Mucosa of descending colon (tissue), 3 donors: ENCODE data around the gene RBM20. TPM values are rescaled to one million over a fixed set of nuclear protein-coding genes. Genes with fewer than 3 reads are reported as not detected.
A peak's percentile ranks its signal among the peaks of the same experiment; 100 is the strongest.

Source experiments
- ATAC-seq: fragments of 200-7000 bp; cut with Tn5 transposase; one replicate; pipeline ENCODE4 v1.9.1; 2020; ENCODE audit warnings: mild to moderate bottlenecking, moderate library complexity
- DNase-seq, 3 donors: peaks; one replicate each; pipeline ENCODE4 v3.0.0-alpha.2; 2020
- H3K36me3 ChIP-seq: fragments of 200-600 bp; one replicate; pipeline ENCODE4 v1.8.0; 2021; ENCODE audit warnings: low read depth, mild to moderate bottlenecking
- H3K4me1 ChIP-seq: fragments of 200-600 bp; one replicate; pipeline ENCODE4 v1.8.0; 2021; ENCODE audit warnings: low read depth, mild to moderate bottlenecking
- H3K4me3 ChIP-seq: fragments of 200-600 bp; one replicate; pipeline ENCODE4 v1.8.0; 2021; ENCODE audit warnings: mild to moderate bottlenecking
- H3K9me3 ChIP-seq: fragments of 200-600 bp; one replicate; pipeline ENCODE4 v1.8.0; 2021; ENCODE audit warnings: mild to moderate bottlenecking
- CTCF ChIP-seq: fragments of 200-600 bp; IDR thresholded peaks from one replicate; pipeline ENCODE4 v1.8.0; 2022; ENCODE audit warnings: antibody characterized with exemption, mild to moderate bottlenecking
- intact Hi-C, 2 donors: fragments of 100-400 bp; cut with DNase I in 1 of 2; cut with micrococcal nuclease in 1 of 2; formaldehyde crosslinking; loops; one replicate each; pipeline versions ENCODE4 v1.11.0 to v1.11.1; 2022; cut with DNase I, micrococcal nuclease
- total RNA-seq, 3 donors: library from RNA; stranded (reverse); fragmentation: NEBNext Ultra II Directional in 2 of 3; extraction: Animal tissue kit (Norgen Biotek cat#: 25700) in 2 of 3; gene quantifications; one replicate each; pipeline versions ENCODE4 v1.2.1 to v1.2.4, GENCODE V29; 2021 to 2023
- donor health status: DM: no; HTN: no; CAD: no; lungs with moderate emphysema.
- donor health status: DM: no; HTN: no; CAD: no.
- donor health status: DM: no; HTN: yes; CAD: no.

The RBM20 gene
- total RNA-seq, 3 donors from 2014 or later = 0.46 to 9.7 (median 2.0) TPM

GRCh38 chr10:110753462-110753861, 109.3 kb downstream of the RBM20 start:
- DNase-seq = no peak

GRCh38 chr10:110754375-110755105, 110.4 kb downstream of the RBM20 start:
- Histone ChIP-seq H3K4me1 (peaks cover 19% of the 10 kb centered on the region), H3K9me3 (no peaks in the 10 kb centered on the region), H3K36me3 (no peaks in the 10 kb centered on the region), H3K4me3 (no peak overlapping the region)
- intact Hi-C loops = no loop called here
- TF ChIP-seq CTCF = no peak
- DNase-seq (no peak), ATAC-seq (no peak)

More at GRCh38 chr10:110753462-110753861, 109.3 kb downstream of the RBM20 start:
- Histone ChIP-seq H3K36me3 (no peaks in the 10 kb centered on the region), H3K4me1 (peaks cover 12% of the 10 kb centered on the region), H3K4me3 (no peak overlapping the region), H3K9me3 (peaks cover 8% of the 10 kb centered on the region)
- ATAC-seq = no peak
- TF ChIP-seq CTCF = no peak
- intact Hi-C loops = no loop called here

- H3K4me1 ChIP-seq = peaks cover 19% of the 10 kb centered on the region
- no peaks in the 10 kb centered on the region for H3K9me3 ChIP-seq
- no peak for ATAC-seq
- DNase-seq = no peak
- TF ChIP-seq CTCF = no peak
- no peak overlapping the region for H3K4me3 ChIP-seq
- intact Hi-C loops = no loop called here
- H3K36me3 ChIP-seq = no peaks in the 10 kb centered on the region
These were observed 111.6 kb downstream of the RBM20 start for GRCh38 chr10:110755781-110756180.

GRCh38 chr10:110756876-110757275, 112.7 kb downstream of the RBM20 start:
- Histone ChIP-seq H3K4me1 (peaks cover 19% of the 10 kb centered on the region), H3K4me3 (no peak overlapping the region), H3K36me3 (no peaks in the 10 kb centered on the region), H3K9me3 (no peaks in the 10 kb centered on the region)
- DNase-seq (no peak), ATAC-seq (no peak)
- intact Hi-C loops = no loop called here
- no peak for TF ChIP-seq CTCF

- ATAC-seq = peak; percentile 58
- H3K36me3 ChIP-seq = no peaks in the 10 kb centered on the region
- intact Hi-C loops = no loop called here
- no peak overlapping the region for H3K4me3 ChIP-seq
- H3K4me1 ChIP-seq = peaks cover 19% of the 10 kb centered on the region
- no peak for DNase-seq
- H3K9me3 ChIP-seq = no peaks in the 10 kb centered on the region
- no peak for TF ChIP-seq CTCF
These were observed 113.5 kb downstream of the RBM20 start for GRCh38 chr10:110757586-110757985.
